ENCODE results near the gene ERCC1.

DNA sequence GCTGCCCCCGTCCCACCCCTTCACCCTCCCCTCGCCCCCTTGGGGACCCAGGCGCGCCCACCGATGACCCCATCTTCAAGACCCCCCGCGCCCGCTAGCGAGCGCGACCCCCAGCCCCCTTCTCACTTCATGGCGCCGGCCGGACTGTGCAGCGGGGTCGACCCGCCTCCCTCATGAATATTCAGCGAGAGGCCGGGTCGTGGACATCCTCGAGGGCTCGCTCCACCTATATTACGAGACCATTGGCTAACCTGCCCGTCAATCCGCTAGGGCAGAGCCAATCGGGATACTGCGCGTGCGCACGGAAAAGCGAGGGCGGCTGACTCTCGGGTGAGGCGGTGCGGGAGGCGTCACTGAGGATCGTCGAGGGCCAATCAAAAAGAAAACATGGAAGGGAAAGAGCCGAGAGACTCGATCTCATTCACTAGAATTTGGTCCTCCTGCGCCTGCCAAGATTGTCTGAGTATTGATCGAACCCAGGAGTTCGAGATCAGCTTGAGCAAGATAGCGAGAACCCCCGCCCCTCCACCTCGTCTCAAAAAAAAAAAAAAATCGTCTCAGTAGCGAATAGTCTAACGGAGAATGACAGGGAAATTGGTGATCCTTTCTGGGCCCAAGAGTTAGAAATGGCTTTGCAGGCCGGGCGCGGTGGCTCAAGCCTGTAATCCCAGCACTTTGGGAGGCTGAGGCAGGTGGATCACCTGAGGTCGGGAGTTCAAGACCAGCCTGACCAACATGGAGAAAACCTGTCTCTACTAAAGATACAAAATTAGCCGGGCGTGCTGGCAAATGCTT is 53.1 kb downstream of the ERCC1 start, which contains the start of gene ERCC2:
- TF ChIP-seq, protein P1, sequence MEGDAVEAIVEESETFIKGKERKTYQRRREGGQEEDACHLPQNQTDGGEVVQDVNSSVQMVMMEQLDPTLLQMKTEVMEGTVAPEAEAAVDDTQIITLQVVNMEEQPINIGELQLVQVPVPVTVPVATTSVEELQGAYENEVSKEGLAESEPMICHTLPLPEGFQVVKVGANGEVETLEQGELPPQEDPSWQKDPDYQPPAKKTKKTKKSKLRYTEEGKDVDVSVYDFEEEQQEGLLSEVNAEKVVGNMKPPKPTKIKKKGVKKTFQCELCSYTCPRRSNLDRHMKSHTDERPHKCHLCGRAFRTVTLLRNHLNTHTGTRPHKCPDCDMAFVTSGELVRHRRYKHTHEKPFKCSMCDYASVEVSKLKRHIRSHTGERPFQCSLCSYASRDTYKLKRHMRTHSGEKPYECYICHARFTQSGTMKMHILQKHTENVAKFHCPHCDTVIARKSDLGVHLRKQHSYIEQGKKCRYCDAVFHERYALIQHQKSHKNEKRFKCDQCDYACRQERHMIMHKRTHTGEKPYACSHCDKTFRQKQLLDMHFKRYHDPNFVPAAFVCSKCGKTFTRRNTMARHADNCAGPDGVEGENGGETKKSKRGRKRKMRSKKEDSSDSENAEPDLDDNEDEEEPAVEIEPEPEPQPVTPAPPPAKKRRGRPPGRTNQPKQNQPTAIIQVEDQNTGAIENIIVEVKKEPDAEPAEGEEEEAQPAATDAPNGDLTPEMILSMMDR (conservative IDR thresholded peaks at IDR 0.05; ENCODE audit: low read depth, low read length) = no peak
- TF ChIP-seq EZH2 (IDR thresholded peaks at IDR 0.05; ENCODE audit: borderline replicate concordance, low read depth, low read length, poor library complexity, severe bottlenecking) = no peak
